Measurements from ENCODE around the gene BMF. TPM values are rescaled to one million over a fixed set of nuclear protein-coding genes. Genes with fewer than 3 reads are reported as not detected.

BMF gene
- total and polyA plus RNA-seq, 11 donors: 1.2 to 12.9 (median 3.4) TPM

DNA sequence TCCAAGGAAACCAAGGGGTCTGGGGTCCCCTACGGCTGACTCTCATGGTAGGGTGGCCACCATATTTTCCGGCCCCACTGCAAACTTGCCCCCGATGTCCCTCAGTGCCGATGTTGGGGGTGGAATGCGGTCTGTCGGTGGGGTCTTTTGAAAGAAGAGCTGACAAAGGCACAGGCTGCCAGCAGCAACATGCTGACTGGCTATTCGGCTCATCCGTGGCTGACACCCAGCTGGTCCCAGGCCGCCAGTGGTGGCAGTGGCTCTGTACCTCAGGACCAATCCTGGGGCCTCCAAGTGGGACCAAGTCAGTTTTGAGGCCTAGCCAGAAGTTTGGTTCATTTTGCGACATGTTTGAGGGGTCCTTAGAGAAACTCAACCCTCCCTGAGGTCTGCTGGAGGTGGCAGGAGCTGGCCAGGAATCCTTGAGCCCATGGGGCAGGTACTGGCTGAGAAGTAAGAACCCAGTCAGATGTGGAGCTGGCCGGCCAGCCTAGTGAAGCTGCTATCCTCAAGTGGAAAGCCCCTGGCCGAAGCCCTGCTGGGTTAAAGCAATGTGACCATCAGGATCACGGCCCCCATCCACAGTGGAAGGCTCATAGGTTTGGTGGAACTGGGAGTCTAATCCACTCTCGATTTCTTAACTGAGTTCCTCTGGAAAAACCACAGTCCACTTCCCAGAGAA, 17.8 kb downstream of the BMF start:
- no peak for TF ChIP-seq POLR2A (IDR thresholded peaks at IDR 0.05)
- TF ChIP-seq, protein P1, sequence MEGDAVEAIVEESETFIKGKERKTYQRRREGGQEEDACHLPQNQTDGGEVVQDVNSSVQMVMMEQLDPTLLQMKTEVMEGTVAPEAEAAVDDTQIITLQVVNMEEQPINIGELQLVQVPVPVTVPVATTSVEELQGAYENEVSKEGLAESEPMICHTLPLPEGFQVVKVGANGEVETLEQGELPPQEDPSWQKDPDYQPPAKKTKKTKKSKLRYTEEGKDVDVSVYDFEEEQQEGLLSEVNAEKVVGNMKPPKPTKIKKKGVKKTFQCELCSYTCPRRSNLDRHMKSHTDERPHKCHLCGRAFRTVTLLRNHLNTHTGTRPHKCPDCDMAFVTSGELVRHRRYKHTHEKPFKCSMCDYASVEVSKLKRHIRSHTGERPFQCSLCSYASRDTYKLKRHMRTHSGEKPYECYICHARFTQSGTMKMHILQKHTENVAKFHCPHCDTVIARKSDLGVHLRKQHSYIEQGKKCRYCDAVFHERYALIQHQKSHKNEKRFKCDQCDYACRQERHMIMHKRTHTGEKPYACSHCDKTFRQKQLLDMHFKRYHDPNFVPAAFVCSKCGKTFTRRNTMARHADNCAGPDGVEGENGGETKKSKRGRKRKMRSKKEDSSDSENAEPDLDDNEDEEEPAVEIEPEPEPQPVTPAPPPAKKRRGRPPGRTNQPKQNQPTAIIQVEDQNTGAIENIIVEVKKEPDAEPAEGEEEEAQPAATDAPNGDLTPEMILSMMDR (IDR thresholded peaks at IDR 0.05): no peak
- Histone ChIP-seq H3K4me1 (peaks cover 6 to 69% (median 54%) of the 10 kb centered on the region in 12 donors), H3K4me3 (no peak overlapping the region), H3K27me3 (no peaks in the 10 kb centered on the region), H3K9me3 (no peaks in the 10 kb centered on the region), H3K36me3 (peaks cover 0 to 27% (median 6%) of the 10 kb centered on the region in 9 donors), H3K27ac (peak overlapping the region in 1 of 12 donors; percentile 13)
- DNase-seq: peak in 1 of 5 donors; percentile 28
- no peak for ATAC-seq
- intact Hi-C loops (cut with DNase I): no loop called here
- WGBS, 4 donors: 89 to 93% (median 91%) methylated on average over 7 to 14 of the region's 14 CpGs

GRCh38 chr15:40088929-40089755, 19.5 kb downstream of the BMF start:
- ATAC-seq: no peak
- intact Hi-C loops (cut with DNase I): no loop called here
- H3K36me3 ChIP-seq: peaks cover 0 to 27% (median 6%) of the 10 kb centered on the region in 9 donors
- no peaks in the 10 kb centered on the region for H3K27me3 ChIP-seq
- H3K27ac ChIP-seq: peak overlapping the region in 1 of 12 donors; percentile 40
- no peak for TF ChIP-seq POLR2A (IDR thresholded peaks at IDR 0.05)
- TF ChIP-seq, protein P1 (IDR thresholded peaks at IDR 0.05): no peak
- peaks cover 6 to 61% (median 44%) of the 10 kb centered on the region in 12 donors for H3K4me1 ChIP-seq
- peak in 1 of 5 donors; percentile 27 for DNase-seq
- H3K9me3 ChIP-seq: no peaks in the 10 kb centered on the region
- no peak overlapping the region for H3K4me3 ChIP-seq
- WGBS, 4 donors: 39 to 52% (median 46%) methylated on average over 6 to 7 of the region's 7 CpGs

- intact Hi-C loops (cut with DNase I): no loop called here
- Histone ChIP-seq H3K9me3 (no peaks in the 10 kb centered on the region), H3K27ac (peak overlapping the region in 1 of 12 donors; percentile 40), H3K4me3 (no peak overlapping the region), H3K27me3 (no peaks in the 10 kb centered on the region), H3K4me1 (peaks cover 6 to 54% (median 43%) of the 10 kb centered on the region in 12 donors), H3K36me3 (peaks cover 0 to 27% (median 6%) of the 10 kb centered on the region in 9 donors)
- ATAC-seq (peak in 2 of 4 donors; percentile 35 to 55), DNase-seq (peak in 2 of 5 donors; percentile 35 to 65)
- WGBS, 4 donors: 58 to 74% (median 69%) methylated on average over 7 to 9 of the region's 9 CpGs
- TF ChIP-seq POLR2A (IDR thresholded peaks at IDR 0.05): no peak
- TF ChIP-seq, protein P1 (IDR thresholded peaks at IDR 0.05): no peak
Measured at GRCh38 chr15:40087991-40088928, 20.4 kb downstream of the BMF start.
